B cell (primary cell): ENCODE measurements around the gene MFGE8. TPM values are rescaled to one million over a fixed set of nuclear protein-coding genes. Genes with fewer than 3 reads are reported as not detected.

Experiments
- ATAC-seq: fragments of 200-7000 bp; cut with Tn5 transposase; one replicate; pipeline ENCODE4 v1.10.0; 2021; ENCODE audit warnings: low read depth, mild to moderate bottlenecking, moderate number of reproducible peaks, moderate library complexity
- CTCF ChIA-PET: fragments of 350-600 bp; sonication (Branson Sonifier 250); formaldehyde crosslinking; loops from one replicate; lab custom pipeline; 2021; ENCODE audit warnings: antibody characterized with exemption, inconsistent platforms; lab: Charles Lee
- POLR2A ChIA-PET: fragments of 350-600 bp; sonication (Branson Sonifier 250); formaldehyde crosslinking; loops from one replicate; lab custom pipeline; 2021; ENCODE audit warnings: antibody characterized with exemption; lab: Charles Lee
- DNase-seq: peaks from one replicate; pipeline ENCODE4 v3.0.0; 2013
- H2AFZ ChIP-seq: 2 replicates; pipeline ENCODE4 v1.6.1; 2012; ENCODE audit warnings: mild to moderate bottlenecking, low read depth, low read length; ENCODE audit not compliant: insufficient read depth, poor library complexity, severe bottlenecking
- H3K27ac ChIP-seq, 2 donors: 1 replicate in 1 of 2; 2 replicates in 1 of 2; pipeline ENCODE4 v1.5.1; 2012 to 2013; ENCODE audit warnings: low read length in 2 of 2, mild to moderate bottlenecking in 2 of 2, moderate library complexity in 1 of 2
- H3K27me3 ChIP-seq, 4 experiments: fragments of 200-600 bp in 1 of 4; sonication (generic) in 1 of 4; replicated peaks in 1 of 4; 1 replicate in 2 of 4; 2 replicates in 2 of 4; pipeline versions ENCODE4 v1.6.1 to v1.7.0; 2013 to 2016; ENCODE audit warnings: low read length in 3 of 4, mild to moderate bottlenecking in 2 of 4, mixed read lengths in 1 of 4, moderate library complexity in 1 of 4; ENCODE audit not compliant: insufficient read depth in 4 of 4, control insufficient read depth in 3 of 4; ENCODE audit errors: control extremely low read depth in 1 of 4
- H3K36me3 ChIP-seq, 2 experiments: replicated peaks in 1 of 2; 1 replicate in 1 of 2; 2 replicates in 1 of 2; pipeline versions ENCODE4 v1.6.1 to v1.7.1; 2013; ENCODE audit warnings: low read length in 1 of 2; ENCODE audit not compliant: insufficient read depth in 2 of 2, control insufficient read depth in 1 of 2; ENCODE audit errors: control extremely low read depth in 1 of 2, extremely low read depth in 1 of 2
- H3K4me1 ChIP-seq, 2 donors: fragments of 200-600 bp in 1 of 2; sonication (generic) in 1 of 2; 1 replicate in 1 of 2; 2 replicates in 1 of 2; pipeline versions ENCODE4 v1.5.1 to v1.6.1; 2013 to 2017; ENCODE audit warnings: low read length in 2 of 2; ENCODE audit not compliant: control insufficient read depth in 2 of 2, insufficient read depth in 2 of 2
- H3K4me2 ChIP-seq: replicated peaks from 2 replicates; pipeline ENCODE3; 2012; ENCODE audit warnings: mild to moderate bottlenecking, low read depth, low read length; ENCODE audit not compliant: poor library complexity, severe bottlenecking
- H3K4me3 ChIP-seq, 5 experiments: fragments of 200-600 bp in 1 of 5; sonication (generic) in 1 of 5; 1 replicate in 3 of 5; 2 replicates in 2 of 5; pipeline versions ENCODE4 v1.5.1 to v1.7.0; 2011 to 2016; ENCODE audit warnings: low read length in 4 of 5, mild to moderate bottlenecking in 4 of 5, low read depth in 2 of 5, control low read depth in 1 of 5, moderate library complexity in 1 of 5; ENCODE audit not compliant: insufficient read depth in 1 of 5; ENCODE audit errors: control extremely low read depth in 1 of 5, extremely low read depth in 1 of 5
- H3K79me2 ChIP-seq: fragments of 200-600 bp; sonication (generic); one replicate; pipeline ENCODE4 v1.6.0; 2016; ENCODE audit warnings: low read length; ENCODE audit not compliant: control insufficient read depth, insufficient read depth
- H3K9ac ChIP-seq: fragments of 200-600 bp; sonication (generic); 2 replicates; pipeline ENCODE4 v1.6.1; 2017; ENCODE audit warnings: mild to moderate bottlenecking, low read length, moderate library complexity
- H3K9me3 ChIP-seq, 3 donors: one replicate each; pipeline versions ENCODE4 v1.6.1 to v1.7.1; 2013; ENCODE audit warnings: low read length in 2 of 3; ENCODE audit not compliant: control insufficient read depth in 2 of 3, insufficient read depth in 1 of 3; ENCODE audit errors: control extremely low read depth in 1 of 3
- H4K20me1 ChIP-seq: 2 replicates; pipeline ENCODE4 v1.6.0; 2012; ENCODE audit warnings: mild to moderate bottlenecking, low read length; ENCODE audit not compliant: insufficient read depth, control insufficient read depth, poor library complexity, severe bottlenecking
- H3K27ac Mint-ChIP-seq: one replicate; pipeline ENCODE4 v1.8.0; 2021; ENCODE audit warnings: mixed read lengths
- H3K27me3 Mint-ChIP-seq: one replicate; pipeline ENCODE4 v1.8.0; 2021; ENCODE audit warnings: mixed read lengths
- H3K4me1 Mint-ChIP-seq: one replicate; pipeline ENCODE4 v1.8.0; 2021; ENCODE audit warnings: mixed read lengths
- H3K4me3 Mint-ChIP-seq: one replicate; pipeline ENCODE4 v1.8.0; 2021; ENCODE audit warnings: mixed read lengths
- H3K9me3 Mint-ChIP-seq: one replicate; pipeline ENCODE4 v1.8.0; 2022; ENCODE audit warnings: mixed read lengths; ENCODE audit not compliant: insufficient read depth
- EZH2 ChIP-seq: IDR thresholded peaks from 2 replicates; pipeline ENCODE4 v1.6.1; 2012; ENCODE audit warnings: borderline replicate concordance, low read depth, mild to moderate bottlenecking, moderate library complexity, low read length; ENCODE audit not compliant: insufficient read depth, poor library complexity, severe bottlenecking
- WGBS: methylation state at CpG from one replicate; pipeline ENCODE4 v1.1.5; 2013; ENCODE audit warnings: missing lambda C conversion rate; ENCODE audit not compliant: insufficient coverage; 5-methylcytosine and 5-hydroxymethylcytosine counted together
- intact Hi-C: fragments of 100-400 bp; cut with micrococcal nuclease; formaldehyde crosslinking; loops from one replicate; pipeline ENCODE4 v1.10.0; 2022
- polyA plus RNA-seq: library from polyadenylated mRNA; depleted of rRNA; stranded (reverse); fragments of >200 nt; gene quantifications from 2 replicates; pipeline ENCODE4 v1.2.3, GENCODE V29; 2012
- total RNA-seq, 2 donors: library from RNA; stranded (reverse); fragments of 120-200 nt in 1 of 2; gene quantifications; 1 replicate in 1 of 2; 2 replicates in 1 of 2; pipeline versions ENCODE4 v1.2.3 to v1.2.4, GENCODE V29; 2013 to 2022
- TF ChIP-seq, protein P1 (sequence below): fragments of 200-600 bp; IDR thresholded peaks from one replicate; pipeline ENCODE4 v1.8.0; 2022; ENCODE audit warnings: antibody characterized with exemption, mild to moderate bottlenecking

The MFGE8 gene
- total and polyA plus RNA-seq, 2 donors (not counting 1 experiment from before 2014, with no cell fraction given): 18.9 to 28.8 TPM

DNA sequence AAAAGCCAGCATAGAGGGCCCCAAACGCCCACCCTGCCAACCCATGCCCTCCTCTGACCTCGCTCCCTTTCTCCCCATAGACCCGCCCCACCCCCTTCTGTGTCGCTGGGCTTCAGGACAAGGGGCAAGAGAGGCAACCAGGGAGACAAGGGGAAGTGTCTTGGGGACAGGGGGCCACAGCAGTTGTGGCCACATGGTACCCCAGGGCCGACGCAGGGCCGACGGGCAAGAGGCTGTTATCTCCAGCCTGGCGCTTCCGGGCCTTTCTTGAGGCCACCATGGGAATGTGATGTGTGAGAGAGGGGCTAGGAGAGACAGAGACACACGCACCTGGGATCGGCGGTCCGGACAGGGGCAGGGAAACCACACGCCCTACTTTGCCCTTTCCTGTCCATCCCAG lies 14.4 kb downstream of the MFGE8 start:
- no peak for TF ChIP-seq EZH2
- TF ChIP-seq, protein P1, sequence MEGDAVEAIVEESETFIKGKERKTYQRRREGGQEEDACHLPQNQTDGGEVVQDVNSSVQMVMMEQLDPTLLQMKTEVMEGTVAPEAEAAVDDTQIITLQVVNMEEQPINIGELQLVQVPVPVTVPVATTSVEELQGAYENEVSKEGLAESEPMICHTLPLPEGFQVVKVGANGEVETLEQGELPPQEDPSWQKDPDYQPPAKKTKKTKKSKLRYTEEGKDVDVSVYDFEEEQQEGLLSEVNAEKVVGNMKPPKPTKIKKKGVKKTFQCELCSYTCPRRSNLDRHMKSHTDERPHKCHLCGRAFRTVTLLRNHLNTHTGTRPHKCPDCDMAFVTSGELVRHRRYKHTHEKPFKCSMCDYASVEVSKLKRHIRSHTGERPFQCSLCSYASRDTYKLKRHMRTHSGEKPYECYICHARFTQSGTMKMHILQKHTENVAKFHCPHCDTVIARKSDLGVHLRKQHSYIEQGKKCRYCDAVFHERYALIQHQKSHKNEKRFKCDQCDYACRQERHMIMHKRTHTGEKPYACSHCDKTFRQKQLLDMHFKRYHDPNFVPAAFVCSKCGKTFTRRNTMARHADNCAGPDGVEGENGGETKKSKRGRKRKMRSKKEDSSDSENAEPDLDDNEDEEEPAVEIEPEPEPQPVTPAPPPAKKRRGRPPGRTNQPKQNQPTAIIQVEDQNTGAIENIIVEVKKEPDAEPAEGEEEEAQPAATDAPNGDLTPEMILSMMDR: no peak
- Histone ChIP-seq H2AFZ (no peak overlapping the region), H3K9me3 (no peaks in the 10 kb centered on the region), H3K27me3 (peaks cover 0 to 15% (median 0%) of the 10 kb centered on the region in 4 experiments), H4K20me1 (no peaks in the 10 kb centered on the region), H3K4me1 (peaks cover 12 to 22% of the 10 kb centered on the region in 2 donors), H3K4me3 (no peak overlapping the region), H3K79me2 (no peaks in the 10 kb centered on the region), H3K4me2 (no peak overlapping the region), H3K27ac (no peak overlapping the region), H3K9ac (no peak overlapping the region), H3K36me3 (no peaks in the 10 kb centered on the region)
- Mint-ChIP-seq H3K27ac (no peak overlapping the region), H3K9me3 (no peaks in the 10 kb centered on the region), H3K27me3 (peaks cover 4% of the 10 kb centered on the region), H3K4me1 (peaks cover 14% of the 10 kb centered on the region), H3K4me3 (no peak overlapping the region)
- POLR2A ChIA-PET: no interaction called here
- intact Hi-C loops: loop anchor here (5.0 kb wide), 1 partner anchor 351 kb away; the partner anchor contains the start of gene DET1
- DNase-seq: no peak
- CTCF ChIA-PET: interaction anchor here (0.7 to 1.5 kb wide), 2 partner anchors 261 to 274 kb away, joined by 3 to 4 read pairs; no protein-coding TSS in a partner anchor
- 92% methylated on average over 6 of the region's 15 CpGs for WGBS
- ATAC-seq: no peak

DNA sequence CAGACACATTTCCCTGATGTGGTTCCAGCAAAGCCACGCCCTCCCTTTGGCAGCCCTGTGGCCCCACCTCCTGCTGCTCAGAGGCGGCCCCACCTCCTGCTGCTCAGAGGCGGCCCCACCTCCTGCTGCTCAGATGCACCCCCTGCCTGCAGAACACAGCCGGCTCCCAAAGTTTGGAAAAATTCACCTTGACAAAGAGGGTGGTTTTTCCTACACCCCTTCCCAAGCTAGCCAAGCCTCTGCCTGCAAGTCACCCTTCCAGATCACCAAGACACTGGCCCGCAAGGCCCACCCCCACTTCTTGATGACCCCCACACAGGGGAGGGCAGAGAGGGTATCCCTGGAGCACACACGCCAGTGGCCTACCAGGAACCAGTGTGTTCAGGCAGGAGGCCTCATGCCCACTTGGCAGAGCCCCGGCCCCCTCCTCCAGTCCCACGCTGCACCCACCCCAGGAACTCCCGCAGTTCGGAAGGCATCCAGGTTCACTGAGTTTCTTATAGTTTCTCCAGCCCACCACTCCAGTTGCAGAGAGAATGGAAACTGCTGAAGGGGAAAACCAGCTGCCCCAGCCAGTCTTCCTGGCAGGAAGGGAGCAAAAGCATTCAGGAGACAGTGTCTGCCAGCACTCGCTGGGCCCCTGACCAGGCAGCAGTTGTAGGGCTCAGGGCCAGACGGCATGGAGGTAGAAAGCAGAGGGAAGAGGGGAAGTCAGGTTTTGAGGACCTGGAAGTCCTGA lies 15.6 kb downstream of the MFGE8 start:
- H3K9me3 Mint-ChIP-seq: no peaks in the 10 kb centered on the region
- peaks cover 0 to 15% (median 0%) of the 10 kb centered on the region in 4 experiments for H3K27me3 ChIP-seq
- peak; percentile 70 for ATAC-seq
- H3K4me2 ChIP-seq: no peak overlapping the region
- peaks cover 8% of the 10 kb centered on the region for H3K27me3 Mint-ChIP-seq
- no peak overlapping the region for H2AFZ ChIP-seq
- intact Hi-C loops: loop anchor here (1.0 to 5.0 kb wide), 2 partner anchors 16 to 350 kb away; partner anchors contain the start of genes DET1 and MFGE8
- H4K20me1 ChIP-seq: no peaks in the 10 kb centered on the region
- H3K4me3 Mint-ChIP-seq: no peak overlapping the region
- H3K9me3 ChIP-seq: no peaks in the 10 kb centered on the region
- TF ChIP-seq, protein P1: no peak
- TF ChIP-seq EZH2: no peak
- no peak overlapping the region for H3K9ac ChIP-seq
- no peak overlapping the region for H3K27ac Mint-ChIP-seq
- H3K36me3 ChIP-seq: no peaks in the 10 kb centered on the region
- ChIA-PET CTCF (interaction anchor here (1.5 to 7.7 kb wide), 2 partner anchors 6 to 273 kb away, joined by 4 to 44 read pairs; no protein-coding TSS in a partner anchor), POLR2A (no interaction called here)
- no peak overlapping the region for H3K27ac ChIP-seq
- no peaks in the 10 kb centered on the region for H3K79me2 ChIP-seq
- DNase-seq: peak; percentile 44
- peaks cover 12 to 22% of the 10 kb centered on the region in 2 donors for H3K4me1 ChIP-seq
- 50% methylated on average over 11 of the region's 12 CpGs for WGBS
- no peak overlapping the region for H3K4me3 ChIP-seq
- H3K4me1 Mint-ChIP-seq: peaks cover 14% of the 10 kb centered on the region
